Body of pancreas (tissue), 4 donors: ENCODE results near the gene ARHGAP32. TPM values are rescaled to one million over a fixed set of nuclear protein-coding genes. Genes with fewer than 3 reads are reported as not detected.

ENCODE experiments used
- ATAC-seq: fragments of 150-250 bp; one replicate; pipeline ENCODE4 v1.9.1; 2016
- DNase-seq, 4 donors: peaks; one replicate each; pipeline ENCODE4 v3.0.0-alpha.2; 2019
- H3K27ac ChIP-seq, 4 donors: fragments of 200-600 bp; sonication (generic); 1 replicate in 3 of 4; 2 replicates in 1 of 4; pipeline versions ENCODE4 v1.5.1 to v1.6.1; 2016 to 2019; ENCODE audit warnings: mild to moderate bottlenecking in 1 of 4, mixed read lengths in 1 of 4, moderate library complexity in 1 of 4
- H3K27me3 ChIP-seq, 2 donors: fragments of 200-600 bp; sonication (generic); one replicate each; pipeline ENCODE4 v1.6.0; 2016; ENCODE audit warnings: mild to moderate bottlenecking in 1 of 2
- H3K36me3 ChIP-seq, 2 donors: fragments of 200-600 bp; sonication (generic); replicated peaks in 1 of 2; 2 replicates each; pipeline ENCODE4 v1.5.1; 2016; ENCODE audit warnings: low read depth in 2 of 2; ENCODE audit not compliant: insufficient read depth in 1 of 2
- H3K4me1 ChIP-seq: fragments of 200-600 bp; sonication (generic); one replicate; pipeline ENCODE4 v1.6.0; 2016
- H3K4me3 ChIP-seq, 2 donors: fragments of 200-600 bp; sonication (generic); 1 replicate in 1 of 2; 2 replicates in 1 of 2; pipeline ENCODE4 v1.5.1; 2016 to 2019
- H3K9me3 ChIP-seq, 3 donors: fragments of 200-600 bp; sonication (generic); 1 replicate in 2 of 3; 2 replicates in 1 of 3; pipeline ENCODE4 v1.5.1; 2016
- CTCF ChIP-seq, 7 experiments: fragments of 450-650 bp in 4 of 7; fragments of 200-600 bp in 3 of 7; sonication (generic) in 3 of 7; IDR thresholded peaks; one replicate each; pipeline ENCODE4 v1.5.1; 2016 to 2019; ENCODE audit warnings: antibody characterized with exemption in 7 of 7
- POLR2A ChIP-seq, 3 donors: fragments of 450-650 bp; IDR thresholded peaks; one replicate each; pipeline ENCODE4 v1.6.1; 2016; ENCODE audit warnings: antibody characterized with exemption in 3 of 3, mild to moderate bottlenecking in 2 of 3
- WGBS, 2 donors: methylation state at CpG; one replicate each; pipeline ENCODE4 v1.1.5; 2017; 5-methylcytosine and 5-hydroxymethylcytosine counted together
- intact Hi-C: fragments of 100-400 bp; cut with DNase I; formaldehyde crosslinking; loops from one replicate; pipeline ENCODE4 v1.15.1; 2023
- total RNA-seq, 2 donors: library from RNA; depleted of rRNA; stranded (reverse); fragments of >200 nt; gene quantifications; one replicate each; pipeline ENCODE4 v1.1.0, GENCODE V29; 2016

ARHGAP32 gene
- total RNA-seq, 2 donors from 2014 or later = 26.0 to 30.4 TPM

GRCh38 chr11:128957202-128957482, 235.0 kb downstream of the ARHGAP32 start:
- Histone ChIP-seq H3K4me3 (no peak overlapping the region), H3K27me3 (no peaks in the 10 kb centered on the region), H3K4me1 (peaks cover 7% of the 10 kb centered on the region), H3K27ac (no peak overlapping the region), H3K9me3 (no peaks in the 10 kb centered on the region), H3K36me3 (no peaks in the 10 kb centered on the region)
- DNase-seq (no peak), ATAC-seq (peak; percentile 12)
- TF ChIP-seq CTCF (IDR thresholded peaks at IDR 0.05) = no peak
- TF ChIP-seq POLR2A (IDR thresholded peaks at IDR 0.05) = no peak
- 54 to 57% methylated on average over 8 of the region's 8 CpGs for WGBS, 2 donors
- intact Hi-C loops = no loop called here

- WGBS, 2 donors = 27 to 41% methylated on average over 8 of the region's 8 CpGs
- Histone ChIP-seq H3K9me3 (no peaks in the 10 kb centered on the region), H3K4me3 (no peak overlapping the region), H3K36me3 (no peaks in the 10 kb centered on the region), H3K27ac (no peak overlapping the region), H3K4me1 (peaks cover 7% of the 10 kb centered on the region), H3K27me3 (no peaks in the 10 kb centered on the region)
- peak; percentile 86 for ATAC-seq
- DNase-seq = peak; percentile 38 to 72 (median 54)
- intact Hi-C loops = no loop called here
- TF ChIP-seq POLR2A (IDR thresholded peaks at IDR 0.05) = no peak
- TF ChIP-seq CTCF (IDR thresholded peaks at IDR 0.05) = peak; percentile 29 to 92 (median 91)
Measured at GRCh38 chr11:128956401-128957201, 235.5 kb downstream of the ARHGAP32 start.

- Histone ChIP-seq H3K36me3 (no peaks in the 10 kb centered on the region), H3K4me1 (peaks cover 7% of the 10 kb centered on the region), H3K9me3 (no peaks in the 10 kb centered on the region), H3K27me3 (no peaks in the 10 kb centered on the region), H3K4me3 (no peak overlapping the region), H3K27ac (no peak overlapping the region)
- TF ChIP-seq CTCF (IDR thresholded peaks at IDR 0.05) (no peak), POLR2A (IDR thresholded peaks at IDR 0.05) (no peak)
- ATAC-seq = no peak
- WGBS, 2 donors = 57 to 58% methylated on average over 3 of the region's 3 CpGs
- DNase-seq = no peak
- intact Hi-C loops = no loop called here
Measured at GRCh38 chr11:128955636-128956035, 236.5 kb downstream of the ARHGAP32 start.

- TF ChIP-seq CTCF (IDR thresholded peaks at IDR 0.05) (no peak), POLR2A (IDR thresholded peaks at IDR 0.05) (no peak)
- H3K27me3 ChIP-seq = no peaks in the 10 kb centered on the region
- H3K4me1 ChIP-seq = peaks cover 17% of the 10 kb centered on the region
- WGBS, 2 donors = 87% methylated on average over 16 of the region's 16 CpGs
- intact Hi-C loops = no loop called here
- ATAC-seq (no peak), DNase-seq (no peak)
- no peaks in the 10 kb centered on the region for H3K36me3 ChIP-seq
- H3K27ac ChIP-seq = no peak overlapping the region
- no peak overlapping the region for H3K4me3 ChIP-seq
- H3K9me3 ChIP-seq = no peaks in the 10 kb centered on the region
Measured at GRCh38 chr11:128953151-128953550, 239.0 kb downstream of the ARHGAP32 start.
